OCI-LY1 (cell line): ENCODE data around the gene PRPS1.
"Not testable (repeated sequence)": the region's sequence is repeated elsewhere in the genome, so short reads cannot be mapped to it uniquely, and the experiment has no call there.

ENCODE experiments used
- H2AFZ ChIP-seq: fragments of 200-600 bp; sonication (generic), shearing (Covaris generic); 2 replicates; pipeline ENCODE4 v1.6.0; 2014; ENCODE audit warnings: antibody characterized with exemption, mild to moderate bottlenecking, low read length
- H3F3A ChIP-seq: fragments of 200-600 bp; sonication (generic), shearing (Covaris generic); 2 replicates; pipeline ENCODE4 v1.6.0; 2014; ENCODE audit warnings: mild to moderate bottlenecking, antibody characterized with exemption, low read length, moderate library complexity; ENCODE audit not compliant: insufficient read depth
- H3K27ac ChIP-seq: fragments of 200-600 bp; sonication (generic); 2 replicates; pipeline ENCODE4 v1.5.1; 2014; ENCODE audit warnings: low read length, mixed run types, mild to moderate bottlenecking, low read depth; ENCODE audit not compliant: poor library complexity, severe bottlenecking
- H3K27me3 ChIP-seq: fragments of 200-600 bp; sonication (generic); 2 replicates; pipeline ENCODE4 v1.6.0; 2014; ENCODE audit warnings: antibody characterized with exemption, mild to moderate bottlenecking, low read length, moderate library complexity; ENCODE audit not compliant: insufficient read depth
- H3K36me3 ChIP-seq: fragments of 200-600 bp; sonication (generic); 2 replicates; pipeline ENCODE4 v1.6.1; 2014; ENCODE audit warnings: mild to moderate bottlenecking, antibody characterized with exemption, low read length, moderate library complexity, mixed read lengths; ENCODE audit not compliant: insufficient read depth
- H3K4me1 ChIP-seq: fragments of 200-600 bp; sonication (generic); 2 replicates; pipeline ENCODE4 v1.5.1; 2014; ENCODE audit warnings: mild to moderate bottlenecking, low read length, moderate library complexity; ENCODE audit not compliant: insufficient read depth, severe bottlenecking
- H3K4me2 ChIP-seq: fragments of 200-600 bp; sonication (generic), shearing (Covaris generic); 2 replicates; pipeline ENCODE4 v1.6.1; 2014; ENCODE audit warnings: low read length
- H3K4me3 ChIP-seq: fragments of 200-600 bp; sonication (generic); 2 replicates; pipeline ENCODE4 v1.5.1; 2014; ENCODE audit warnings: low read length, low read depth, mild to moderate bottlenecking, mixed read lengths; ENCODE audit not compliant: poor library complexity, severe bottlenecking
- H3K79me2 ChIP-seq: fragments of 200-600 bp; shearing (Covaris generic); 2 replicates; pipeline ENCODE4 v1.6.1; 2016; ENCODE audit warnings: mixed run types, low read length, mixed read lengths; ENCODE audit not compliant: insufficient read depth
- H3K9ac ChIP-seq: fragments of 200-600 bp; sonication (generic), shearing (Covaris generic); 2 replicates; pipeline ENCODE4 v1.6.1; 2014; ENCODE audit warnings: mild to moderate bottlenecking, low read length, mixed read lengths
- H3K9me2 ChIP-seq: fragments of 200-600 bp; sonication (generic), shearing (Covaris generic); 2 replicates; pipeline ENCODE4 v1.6.1; 2014; ENCODE audit warnings: low read depth, mild to moderate bottlenecking, low read length, mixed read lengths
- H3K9me3 ChIP-seq: fragments of 200-600 bp; shearing (Covaris generic); 2 replicates; pipeline ENCODE4 v1.6.1; 2014; ENCODE audit warnings: low read length, mixed read lengths
- H4K20me1 ChIP-seq: fragments of 200-600 bp; sonication (generic), shearing (Covaris generic); 2 replicates; pipeline ENCODE4 v1.6.0; 2016; ENCODE audit warnings: mild to moderate bottlenecking, low read length; ENCODE audit not compliant: insufficient read depth
- CTCF ChIP-seq: fragments of 200-600 bp; sonication (generic), shearing (Covaris generic); IDR thresholded peaks from 2 replicates; pipeline ENCODE4 v1.5.1; 2017; ENCODE audit warnings: mild to moderate bottlenecking, antibody characterized with exemption, low read length, moderate library complexity, mixed read lengths
- EZH2 ChIP-seq: fragments of 200-600 bp; sonication (generic), shearing (Covaris generic); IDR thresholded peaks from 2 replicates; pipeline ENCODE4 v1.8.0; 2017; ENCODE audit warnings: borderline replicate concordance, mixed run types, mild to moderate bottlenecking, antibody characterized with exemption, low read length, moderate library complexity, mixed read lengths

PRPS1 gene

GRCh38 chrX:107667426-107667825 is 39.1 kb downstream of the PRPS1 start:
- no peak for TF ChIP-seq CTCF
- no peak for TF ChIP-seq EZH2
- Histone ChIP-seq H4K20me1 (no peaks in the 10 kb centered on the region), H3K9ac (no peak overlapping the region), H3K36me3 (no peaks in the 10 kb centered on the region), H3F3A (no peaks in the 10 kb centered on the region), H3K9me3 (no peaks in the 10 kb centered on the region), H3K79me2 (no peaks in the 10 kb centered on the region), H3K27ac (no peak overlapping the region), H2AFZ (no peak overlapping the region), H3K27me3 (no peaks in the 10 kb centered on the region), H3K4me2 (no peak overlapping the region), H3K4me3 (no peak overlapping the region), H3K9me2 (no peaks in the 10 kb centered on the region), H3K4me1 (no peaks in the 10 kb centered on the region)

DNA sequence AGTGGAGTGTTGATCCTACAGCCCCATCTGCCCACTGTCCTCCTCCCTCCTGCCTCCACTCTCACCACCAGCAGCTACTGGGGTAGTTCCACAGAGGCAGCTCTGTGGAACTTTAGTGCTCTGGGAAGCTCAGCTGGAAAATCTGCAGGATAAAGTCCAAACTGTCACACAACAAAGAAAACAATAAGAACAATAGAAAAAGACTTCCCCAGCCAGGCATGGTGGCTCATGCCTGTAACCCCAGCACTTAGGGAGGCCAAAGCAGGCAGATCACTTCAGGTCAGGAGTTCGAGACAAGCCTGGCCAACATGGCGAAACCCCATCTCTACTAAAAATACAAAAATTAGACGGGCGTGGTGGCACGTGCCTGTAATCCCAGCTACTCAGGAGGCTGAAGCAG is 40.4 kb downstream of the PRPS1 start:
- H3K79me2 ChIP-seq, H2AFZ ChIP-seq, H3F3A ChIP-seq, H3K27me3 ChIP-seq, H3K9me3 ChIP-seq, H3K4me3 ChIP-seq, H3K9ac ChIP-seq, H3K36me3 ChIP-seq, H3K9me2 ChIP-seq, H3K27ac ChIP-seq, H3K4me1 ChIP-seq, H4K20me1 ChIP-seq, H3K4me2 ChIP-seq: not testable (repeated sequence)

DNA sequence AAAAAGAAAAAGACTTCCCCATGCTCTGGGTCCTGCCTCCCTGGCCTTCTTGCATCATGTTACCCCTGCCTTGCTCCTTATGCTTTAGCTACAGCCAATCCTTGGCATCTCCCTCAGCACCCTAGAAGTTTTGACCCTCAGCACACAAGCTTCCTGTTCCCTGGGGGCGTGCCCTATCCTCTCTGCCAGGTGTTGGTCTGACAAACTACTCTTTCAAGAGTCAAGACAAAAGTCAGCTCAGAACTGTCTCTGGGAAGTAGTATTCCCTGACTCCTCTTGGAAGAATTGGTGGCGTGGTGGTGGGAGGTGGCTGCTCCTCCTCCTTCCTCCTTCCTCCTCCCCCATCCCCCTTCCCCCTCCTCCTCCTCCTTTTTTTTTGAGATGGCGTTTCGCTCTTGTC is 41.0 kb downstream of the PRPS1 start:
- Histone ChIP-seq H3K4me2 (no peak overlapping the region), H3K27ac (no peak overlapping the region), H3K36me3 (no peaks in the 10 kb centered on the region), H3F3A (no peaks in the 10 kb centered on the region), H3K27me3 (no peaks in the 10 kb centered on the region), H3K9me2 (no peaks in the 10 kb centered on the region), H3K4me1 (peaks cover 14% of the 10 kb centered on the region), H3K9me3 (no peaks in the 10 kb centered on the region), H2AFZ (no peak overlapping the region), H3K9ac (no peak overlapping the region), H4K20me1 (no peaks in the 10 kb centered on the region), H3K79me2 (no peaks in the 10 kb centered on the region), H3K4me3 (no peak overlapping the region)
- TF ChIP-seq CTCF: no peak
- no peak for TF ChIP-seq EZH2

DNA sequence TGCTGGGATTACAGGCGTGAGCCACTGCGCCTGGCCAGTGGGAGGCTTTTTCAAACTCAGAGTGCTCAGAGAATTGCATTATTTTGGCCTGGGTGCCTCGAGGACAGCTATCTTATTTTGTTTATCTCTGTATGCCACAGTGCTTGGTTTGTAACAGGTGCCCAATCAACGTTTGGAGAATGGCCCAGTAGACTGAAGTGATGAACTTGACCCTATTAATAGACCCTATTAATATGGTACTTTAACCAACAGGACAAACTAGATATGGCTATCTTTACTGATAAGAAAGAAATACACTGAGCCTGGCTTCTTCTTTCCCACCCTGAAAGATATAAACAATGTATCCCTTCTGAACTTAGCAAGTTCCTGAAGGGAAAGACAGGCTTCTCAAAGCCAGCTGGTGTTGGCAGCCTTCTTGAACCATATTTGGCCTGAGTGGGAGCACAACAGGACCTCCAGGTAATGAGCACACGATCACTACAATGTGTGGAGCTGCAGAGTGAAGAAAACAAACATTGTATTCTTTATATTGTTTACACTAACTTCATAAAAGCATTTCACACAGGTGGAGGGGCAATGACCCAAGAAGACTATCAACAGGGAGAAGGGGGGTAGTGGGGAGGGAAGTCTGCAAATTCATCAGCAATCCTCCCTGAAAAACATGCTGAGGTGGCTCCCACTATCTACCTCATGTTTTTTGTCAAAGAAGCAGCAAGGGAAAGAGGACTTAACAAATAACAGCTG is 41.7 kb downstream of the PRPS1 start:
- Histone ChIP-seq H4K20me1 (no peaks in the 10 kb centered on the region), H3K27me3 (no peaks in the 10 kb centered on the region), H3K4me2 (no peak overlapping the region), H3K9me2 (no peaks in the 10 kb centered on the region), H3K9ac (no peak overlapping the region), H3F3A (no peaks in the 10 kb centered on the region), H3K9me3 (no peaks in the 10 kb centered on the region), H3K79me2 (no peaks in the 10 kb centered on the region), H3K27ac (no peak overlapping the region), H2AFZ (no peak overlapping the region), H3K4me3 (no peak overlapping the region), H3K36me3 (no peaks in the 10 kb centered on the region), H3K4me1 (peaks cover 20% of the 10 kb centered on the region)
- no peak for TF ChIP-seq CTCF
- no peak for TF ChIP-seq EZH2

DNA sequence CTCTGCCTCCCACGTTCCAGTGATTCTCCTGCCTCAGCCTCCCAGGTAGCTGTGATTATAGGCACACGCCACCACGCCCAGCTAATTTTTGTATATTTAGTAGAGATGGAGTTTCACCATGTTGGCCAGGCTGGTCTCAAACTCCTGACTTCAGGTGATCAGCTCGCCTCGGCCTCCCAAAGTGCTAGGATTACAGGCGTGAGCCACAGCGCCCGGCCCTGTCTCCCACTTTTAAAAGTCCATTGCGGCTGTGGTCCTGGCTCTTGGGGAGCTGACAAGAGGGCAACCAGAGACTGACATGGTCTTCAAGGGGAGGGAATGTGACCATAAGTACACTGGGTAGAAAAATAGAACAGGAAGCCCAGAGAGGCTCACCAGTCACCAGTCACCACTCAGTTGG is 42.9 kb downstream of the PRPS1 start:
- not testable (repeated sequence) for H3K9ac ChIP-seq, H2AFZ ChIP-seq, H3K4me3 ChIP-seq, H4K20me1 ChIP-seq, H3K9me3 ChIP-seq, H3K9me2 ChIP-seq, H3K36me3 ChIP-seq, H3F3A ChIP-seq, H3K79me2 ChIP-seq, H3K4me2 ChIP-seq, H3K27ac ChIP-seq, H3K27me3 ChIP-seq
- H3K4me1 ChIP-seq: peaks cover 20% of the 10 kb centered on the region
